RWPE2 (cell line): ENCODE data around the gene ANKS1B.

Source experiments
- ATAC-seq: fragments of 200-7000 bp; cut with Tn5 transposase; 3 replicates; pipeline ENCODE4 v1.9.1; 2021; ENCODE audit warnings: low read depth
- DNase-seq: peaks from one replicate; pipeline ENCODE4 v3.0.0-alpha.2; 2020; ENCODE audit warnings: low spot score
- H3K27ac ChIP-seq: fragments of 450-650 bp; 2 replicates; pipeline ENCODE4 v1.5.1; 2017; ENCODE audit warnings: mild to moderate bottlenecking; ENCODE audit not compliant: poor library complexity, severe bottlenecking
- H3K27me3 ChIP-seq: fragments of 250-450 bp; sonication (Bioruptor Pico); 2 replicates; pipeline ENCODE4 v1.5.1; 2021; ENCODE audit warnings: mild to moderate bottlenecking, moderate library complexity; ENCODE audit not compliant: insufficient read depth, poor library complexity, severe bottlenecking
- H3K36me3 ChIP-seq: fragments of 250-450 bp; sonication (Bioruptor Pico); 2 replicates; pipeline ENCODE4 v1.5.1; 2020; ENCODE audit warnings: low read depth, mild to moderate bottlenecking, moderate library complexity
- H3K4me1 ChIP-seq: fragments of 250-450 bp; sonication (Bioruptor Pico); 2 replicates; pipeline ENCODE4 v1.5.1; 2021; ENCODE audit warnings: mild to moderate bottlenecking, moderate library complexity; ENCODE audit not compliant: insufficient read depth, poor library complexity, severe bottlenecking
- H3K4me3 ChIP-seq: fragments of 250-450 bp; sonication (Bioruptor Pico); 2 replicates; pipeline ENCODE4 v1.5.1; 2021; ENCODE audit warnings: mild to moderate bottlenecking, moderate library complexity; ENCODE audit not compliant: severe bottlenecking
- H3K9me3 ChIP-seq: fragments of 250-450 bp; sonication (Bioruptor Pico); 2 replicates; pipeline ENCODE4 v1.5.1; 2021; ENCODE audit warnings: mild to moderate bottlenecking, moderate library complexity; ENCODE audit not compliant: severe bottlenecking
- TF ChIP-seq, protein P1 (sequence below): fragments of 450-650 bp; IDR thresholded peaks from one replicate; pipeline ENCODE4 v1.5.1; 2017; ENCODE audit warnings: mild to moderate bottlenecking, moderate library complexity; ENCODE audit not compliant: poor library complexity, severe bottlenecking

Gene ANKS1B

DNA sequence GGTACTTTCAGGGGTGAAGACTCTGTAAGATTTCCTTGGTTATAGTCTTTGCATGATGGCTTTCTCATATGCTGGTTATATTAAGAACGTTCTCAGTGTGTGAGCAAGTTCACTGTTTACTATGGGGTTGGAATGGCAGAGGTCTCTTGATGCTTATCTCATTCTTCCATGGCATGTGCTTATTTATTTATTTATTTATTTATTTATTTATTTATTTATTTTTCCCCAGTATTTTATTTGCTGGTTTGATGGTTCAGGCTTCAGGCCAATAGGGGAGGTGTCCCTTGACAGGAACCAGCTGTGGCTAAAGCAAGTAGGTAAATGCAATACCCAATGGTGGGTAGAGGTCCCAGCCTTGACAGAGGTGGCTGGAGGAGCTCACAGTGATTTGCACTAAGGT lies 498.5 kb downstream of the ANKS1B start:
- Histone ChIP-seq H3K27ac (no peak overlapping the region), H3K27me3 (no peaks in the 10 kb centered on the region), H3K36me3 (no peaks in the 10 kb centered on the region), H3K4me1 (no peaks in the 10 kb centered on the region), H3K9me3 (no peaks in the 10 kb centered on the region), H3K4me3 (no peak overlapping the region)
- no peak for DNase-seq
- TF ChIP-seq, protein P1, sequence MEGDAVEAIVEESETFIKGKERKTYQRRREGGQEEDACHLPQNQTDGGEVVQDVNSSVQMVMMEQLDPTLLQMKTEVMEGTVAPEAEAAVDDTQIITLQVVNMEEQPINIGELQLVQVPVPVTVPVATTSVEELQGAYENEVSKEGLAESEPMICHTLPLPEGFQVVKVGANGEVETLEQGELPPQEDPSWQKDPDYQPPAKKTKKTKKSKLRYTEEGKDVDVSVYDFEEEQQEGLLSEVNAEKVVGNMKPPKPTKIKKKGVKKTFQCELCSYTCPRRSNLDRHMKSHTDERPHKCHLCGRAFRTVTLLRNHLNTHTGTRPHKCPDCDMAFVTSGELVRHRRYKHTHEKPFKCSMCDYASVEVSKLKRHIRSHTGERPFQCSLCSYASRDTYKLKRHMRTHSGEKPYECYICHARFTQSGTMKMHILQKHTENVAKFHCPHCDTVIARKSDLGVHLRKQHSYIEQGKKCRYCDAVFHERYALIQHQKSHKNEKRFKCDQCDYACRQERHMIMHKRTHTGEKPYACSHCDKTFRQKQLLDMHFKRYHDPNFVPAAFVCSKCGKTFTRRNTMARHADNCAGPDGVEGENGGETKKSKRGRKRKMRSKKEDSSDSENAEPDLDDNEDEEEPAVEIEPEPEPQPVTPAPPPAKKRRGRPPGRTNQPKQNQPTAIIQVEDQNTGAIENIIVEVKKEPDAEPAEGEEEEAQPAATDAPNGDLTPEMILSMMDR = no peak
- no peak for ATAC-seq

DNA sequence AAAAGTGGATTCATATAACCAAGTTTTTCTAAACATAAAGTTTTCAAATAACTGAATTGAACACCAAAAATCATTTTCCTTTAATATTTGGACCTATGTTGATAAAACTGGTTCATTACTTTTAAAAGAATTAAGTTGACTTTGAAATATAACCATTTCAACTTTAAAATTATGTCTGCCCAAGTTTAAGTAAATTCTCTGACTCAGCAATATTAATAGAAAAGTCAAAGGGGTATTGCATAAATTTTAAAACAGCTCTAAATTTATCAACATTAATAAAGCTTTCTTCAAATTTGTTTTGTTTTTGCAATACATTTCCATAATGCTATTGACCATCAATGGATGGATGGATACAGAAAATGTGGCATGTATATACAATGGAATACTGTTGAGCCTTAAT lies 505.6 kb downstream of the ANKS1B start:
- Histone ChIP-seq H3K27ac (no peak overlapping the region), H3K4me3 (no peak overlapping the region), H3K36me3 (no peaks in the 10 kb centered on the region), H3K4me1 (no peaks in the 10 kb centered on the region), H3K27me3 (no peaks in the 10 kb centered on the region), H3K9me3 (no peaks in the 10 kb centered on the region)
- no peak for DNase-seq
- TF ChIP-seq, protein P1 = no peak
- ATAC-seq = no peak

DNA sequence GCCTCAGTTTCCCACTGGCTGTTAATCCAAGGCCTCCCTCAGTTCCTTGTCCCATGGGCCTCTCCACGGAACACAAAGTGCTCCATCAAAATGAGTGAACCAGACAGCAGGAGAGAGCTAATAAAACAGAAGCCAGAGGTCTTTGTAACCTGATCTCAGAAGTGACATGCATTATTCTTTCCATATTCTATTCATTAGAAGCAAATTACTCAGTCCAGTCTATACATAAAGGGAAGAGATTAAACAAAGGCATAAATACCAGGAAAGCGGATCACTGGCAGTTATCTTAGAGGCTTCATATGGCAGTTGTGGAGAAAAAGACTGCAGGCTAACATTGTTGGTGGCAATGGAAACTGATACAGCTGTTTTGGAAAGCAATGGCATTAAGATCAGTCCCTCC lies 507.8 kb downstream of the ANKS1B start:
- no peaks in the 10 kb centered on the region for H3K4me1 ChIP-seq
- H3K36me3 ChIP-seq = no peaks in the 10 kb centered on the region
- ATAC-seq (no peak), DNase-seq (no peak)
- TF ChIP-seq, protein P1 = no peak
- no peaks in the 10 kb centered on the region for H3K9me3 ChIP-seq
- no peak overlapping the region for H3K27ac ChIP-seq
- peaks cover 5% of the 10 kb centered on the region for H3K27me3 ChIP-seq
- no peak overlapping the region for H3K4me3 ChIP-seq

DNA sequence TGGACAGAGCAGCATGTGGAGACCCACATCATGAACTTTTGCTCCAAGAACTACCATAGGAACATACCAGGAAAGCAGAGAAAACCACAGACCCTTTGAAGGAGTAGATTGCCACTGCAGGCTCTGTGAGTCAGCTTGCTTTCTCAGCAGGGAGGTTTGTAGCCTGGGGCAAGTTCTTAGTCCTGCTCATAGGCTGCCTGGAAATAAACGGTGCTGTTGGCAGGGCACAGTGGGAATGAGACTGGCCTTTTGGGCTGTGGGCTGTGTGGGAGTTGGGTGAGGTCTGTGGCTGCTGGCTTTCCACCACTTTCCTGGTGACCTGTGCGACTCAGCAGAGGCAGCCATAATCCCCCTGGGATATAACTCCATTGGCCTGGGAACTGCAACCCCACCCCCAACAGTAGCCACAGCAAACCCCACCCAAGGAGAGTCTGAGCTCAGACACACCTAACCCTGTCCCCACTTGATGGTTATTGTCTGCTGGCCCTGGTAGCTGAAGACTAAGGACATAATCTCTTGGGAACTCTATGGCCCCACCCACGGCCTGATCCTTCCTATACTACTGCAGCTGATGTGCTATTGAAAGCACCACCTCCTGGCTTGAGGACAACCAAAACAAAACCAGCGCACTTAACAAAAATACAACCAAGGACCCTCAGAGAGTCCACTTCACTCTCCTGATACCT lies 529.2 kb downstream of the ANKS1B start:
- peak overlapping the region; percentile 24 for H3K27ac ChIP-seq
- TF ChIP-seq, protein P1 = no peak
- ATAC-seq (peak; percentile 100), DNase-seq (peak; percentile 70)
- H3K27me3 ChIP-seq = no peaks in the 10 kb centered on the region
- H3K36me3 ChIP-seq = no peaks in the 10 kb centered on the region
- no peak overlapping the region for H3K4me3 ChIP-seq
- no peaks in the 10 kb centered on the region for H3K9me3 ChIP-seq
- no peaks in the 10 kb centered on the region for H3K4me1 ChIP-seq

DNA sequence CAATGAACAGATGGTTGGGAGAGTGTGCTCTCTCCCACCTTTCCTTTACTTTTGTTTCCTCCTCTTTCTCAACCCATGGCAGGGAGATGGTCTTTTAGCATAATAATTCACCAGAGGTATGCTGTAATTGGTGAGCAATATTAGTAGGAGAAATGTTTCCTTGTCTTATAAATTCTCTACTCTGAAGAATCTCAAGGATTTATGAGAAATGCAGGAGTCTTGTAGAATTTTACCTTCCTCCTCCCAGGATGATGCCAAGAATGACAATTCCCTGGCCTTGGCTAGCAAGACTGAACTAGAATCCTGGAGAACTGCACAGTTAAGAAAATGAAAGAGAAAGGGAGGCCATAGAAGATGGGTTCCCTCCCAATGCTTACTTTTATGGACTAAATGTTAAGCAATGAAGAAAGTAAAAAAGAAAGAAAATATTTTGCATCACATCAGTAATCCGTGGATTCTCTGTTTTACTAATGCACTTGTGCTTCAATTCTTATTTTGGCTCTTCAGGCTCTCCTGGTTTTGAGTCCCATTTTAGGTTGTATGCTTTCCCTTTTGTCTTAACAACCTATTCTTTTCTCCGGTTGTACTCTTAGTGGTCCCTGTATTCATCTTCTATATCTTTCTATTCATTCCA lies 530.1 kb downstream of the ANKS1B start:
- Histone ChIP-seq H3K4me3 (no peak overlapping the region), H3K4me1 (no peaks in the 10 kb centered on the region), H3K27me3 (no peaks in the 10 kb centered on the region), H3K27ac (peak overlapping the region; percentile 24), H3K36me3 (no peaks in the 10 kb centered on the region), H3K9me3 (no peaks in the 10 kb centered on the region)
- no peak for DNase-seq
- no peak for ATAC-seq
- TF ChIP-seq, protein P1 = no peak
